Endothelial cell of hepatic sinusoid (primary cell): Measurements from ENCODE around the gene CLEC1B.
"Not testable (repeated sequence)": the region's sequence is repeated elsewhere in the genome, so short reads cannot be mapped to it uniquely, and the experiment has no call there.

Experiments
- in situ Hi-C: cut with HindIII; loops from 2 replicates; pipeline ENCODE4 v1.10.0; 2017; ENCODE audit warnings: low sequenced_read_pairs

CLEC1B gene

DNA sequence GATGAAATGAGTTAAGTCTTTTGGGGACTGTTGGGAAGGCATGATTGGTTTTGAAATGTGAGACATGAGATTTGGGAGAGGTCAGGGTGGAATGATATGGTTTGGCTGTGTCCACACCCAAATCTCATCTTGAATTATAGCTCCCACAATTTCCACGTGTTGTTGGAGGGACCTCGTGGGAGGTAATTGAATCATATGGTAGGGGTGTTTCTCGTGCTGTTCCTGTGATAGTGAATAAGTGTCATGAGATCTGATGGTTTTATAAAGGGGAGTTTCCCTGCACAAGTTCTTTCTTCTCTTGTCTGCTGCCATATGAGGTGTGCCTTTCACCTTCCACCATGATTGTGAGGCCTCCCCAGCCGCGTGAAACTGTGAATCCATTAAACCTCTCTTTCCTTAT lies 22.3 kb downstream of the CLEC1B start:
- in situ Hi-C loops, result not testable (repeated sequence)

DNA sequence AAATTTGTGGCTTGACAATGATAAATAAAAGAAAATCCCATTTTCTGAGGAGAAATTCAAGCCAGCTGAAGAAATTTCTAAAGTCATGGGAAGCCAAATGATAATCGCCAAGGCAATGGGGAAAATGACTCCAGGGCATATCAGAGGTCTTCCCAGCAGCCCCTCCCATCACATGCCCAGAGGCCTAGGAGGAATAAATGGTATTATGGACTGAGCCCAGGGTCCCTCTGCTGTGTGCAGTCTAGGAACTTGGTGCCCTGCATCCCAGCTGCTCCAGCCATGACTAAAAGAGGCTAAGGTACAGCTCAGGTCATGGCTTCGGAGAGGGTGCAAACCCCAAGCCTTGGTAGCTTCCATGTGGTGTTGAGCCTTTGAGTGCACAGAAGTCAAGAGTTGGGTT lies 23.3 kb downstream of the CLEC1B start:
- in situ Hi-C loops, result no loop called here

DNA sequence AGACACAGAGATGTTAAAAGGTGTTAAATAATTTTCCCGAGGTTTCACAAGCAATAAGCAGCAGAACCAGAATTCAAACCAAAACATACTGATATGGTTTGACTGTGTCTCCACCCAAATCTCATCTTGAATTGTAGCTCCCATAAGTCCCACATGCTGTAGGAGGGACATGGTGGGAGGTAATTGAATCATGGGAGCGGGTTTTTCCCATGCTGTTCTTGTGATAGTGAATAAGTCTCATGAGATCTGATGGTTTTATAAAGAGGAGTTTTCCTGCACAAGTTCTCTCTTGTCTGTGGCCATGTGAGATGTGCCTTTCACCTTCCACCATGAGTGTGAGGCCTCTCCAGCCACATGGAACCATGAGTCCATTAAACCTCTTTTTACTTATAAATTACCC lies 24.2 kb downstream of the CLEC1B start:
- in situ Hi-C loops, result not testable (repeated sequence)

DNA sequence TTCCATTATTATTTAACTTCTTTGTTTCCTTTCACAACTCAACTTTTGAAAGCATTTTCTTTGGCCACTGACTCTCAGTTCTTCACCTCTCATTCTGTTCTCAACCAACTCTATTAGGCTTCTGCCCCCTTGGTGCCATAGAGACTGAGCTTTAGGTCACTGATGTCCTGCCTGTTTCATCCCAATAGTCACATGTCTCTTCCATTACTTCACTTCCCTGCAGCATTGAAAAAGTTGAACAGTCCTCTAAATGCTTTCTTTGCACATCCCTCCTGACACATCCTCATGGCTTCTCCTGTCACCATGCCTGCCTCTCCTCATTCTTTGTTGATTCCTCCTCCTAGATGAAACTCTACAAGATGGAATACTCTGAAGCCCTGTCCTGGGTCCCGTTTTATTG lies 25.0 kb downstream of the CLEC1B start:
- in situ Hi-C loops, result no loop called here

DNA sequence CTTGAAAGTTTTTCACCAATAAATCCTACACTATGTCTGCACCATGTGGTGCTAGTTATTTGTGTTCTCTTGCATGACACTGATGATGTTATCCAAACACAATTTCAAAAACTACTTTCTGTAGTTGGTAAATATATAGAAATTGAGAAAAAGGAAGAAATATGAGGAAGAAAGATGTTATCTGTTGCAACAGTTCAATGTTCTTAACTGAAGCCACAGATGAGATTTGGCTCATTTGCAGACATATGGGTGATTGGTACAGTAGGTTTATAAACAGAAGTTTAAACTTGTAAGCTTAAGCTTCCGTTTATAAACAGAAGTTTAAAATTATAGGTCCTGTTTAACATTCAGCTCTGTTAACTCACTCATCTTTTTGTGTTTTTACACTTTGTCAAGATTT lies 27.7 kb downstream of the CLEC1B start, which contains the start of gene CLEC12A:
Gene CLEC12A, plus strand, starts transcription at position 229 of the 400 bp plus-strand sequence. CDS start 188 bp downstream, outside the sequence.
- in situ Hi-C loops, result no loop called here

DNA sequence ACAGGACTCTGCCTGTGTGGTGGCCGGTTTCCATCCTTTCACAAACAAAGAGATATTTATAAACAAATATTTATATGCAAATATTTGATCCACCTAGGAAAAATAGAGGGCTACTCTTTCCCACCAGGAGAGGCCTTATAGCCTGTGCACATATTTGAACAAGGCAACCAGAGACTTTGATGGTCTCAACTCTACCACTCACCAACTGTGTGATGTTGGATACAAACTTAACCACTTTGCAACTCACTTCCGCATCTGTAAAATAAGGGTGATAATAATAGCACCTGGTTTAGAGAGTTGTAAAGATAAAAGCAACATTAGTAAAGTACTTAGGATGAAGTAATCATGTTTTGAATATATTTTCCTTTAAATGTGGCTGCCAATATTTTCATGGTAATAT lies 29.2 kb downstream of the CLEC1B start:
- in situ Hi-C loops, result no loop called here

DNA sequence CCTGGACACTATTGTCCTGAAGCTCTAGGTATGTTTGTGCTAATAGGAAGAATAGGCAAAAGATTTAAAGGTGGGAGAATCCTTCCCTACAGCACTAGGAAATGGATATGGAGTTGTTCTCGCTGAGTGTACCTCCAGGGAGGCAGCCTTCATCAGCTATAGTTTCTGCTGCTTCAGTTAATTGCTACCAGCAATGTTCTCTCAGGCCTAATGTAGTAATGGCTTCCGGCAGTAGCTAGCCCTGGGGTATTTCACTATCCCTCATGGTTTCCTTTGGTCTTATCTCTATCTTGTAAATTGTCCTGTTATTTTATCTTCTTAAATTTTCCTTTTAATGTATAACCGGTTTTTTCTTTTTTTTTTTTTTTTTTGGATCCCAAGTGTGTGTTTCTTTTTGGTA lies 37.0 kb downstream of the CLEC1B start:
- in situ Hi-C loops, result no loop called here

DNA sequence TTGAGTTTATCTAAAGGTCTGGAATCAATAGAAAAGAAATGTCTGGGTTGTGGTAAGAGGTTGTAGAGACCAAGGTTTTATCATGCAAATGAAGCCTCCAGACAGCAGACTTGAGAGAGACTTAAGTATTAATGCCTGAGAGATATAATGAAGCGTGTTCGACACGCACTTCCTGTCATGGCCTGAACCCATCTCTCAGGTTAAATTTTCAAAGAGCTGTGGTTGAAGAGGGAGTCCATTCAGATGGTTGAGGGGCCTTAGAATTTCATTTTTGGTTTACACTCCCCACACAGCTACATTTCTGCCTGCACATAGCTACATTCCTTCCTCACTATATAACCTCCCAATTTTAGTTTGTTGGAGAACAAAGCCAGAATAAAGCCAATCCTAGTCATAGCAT lies 37.8 kb downstream of the CLEC1B start:
- in situ Hi-C loops, result no loop called here

DNA sequence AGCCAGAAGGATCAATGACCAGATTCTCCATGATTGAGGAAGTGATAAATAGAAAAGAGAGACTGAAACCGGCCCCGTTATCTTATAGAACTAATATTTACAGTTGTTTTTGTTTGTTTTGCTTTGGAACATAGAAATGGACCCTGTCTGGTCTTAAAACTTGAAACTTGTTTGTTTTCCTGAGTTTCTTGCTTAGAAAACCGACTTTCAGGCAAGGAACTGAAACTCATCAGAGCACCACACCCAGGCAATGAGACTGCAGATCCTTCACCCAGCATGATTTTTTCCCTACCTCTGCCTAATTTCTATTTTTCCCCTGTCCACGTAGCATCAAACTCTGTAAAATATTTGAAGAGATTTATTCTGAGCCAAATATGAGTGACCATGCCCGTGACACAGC lies 38.3 kb downstream of the CLEC1B start:
- in situ Hi-C loops, result no loop called here

DNA sequence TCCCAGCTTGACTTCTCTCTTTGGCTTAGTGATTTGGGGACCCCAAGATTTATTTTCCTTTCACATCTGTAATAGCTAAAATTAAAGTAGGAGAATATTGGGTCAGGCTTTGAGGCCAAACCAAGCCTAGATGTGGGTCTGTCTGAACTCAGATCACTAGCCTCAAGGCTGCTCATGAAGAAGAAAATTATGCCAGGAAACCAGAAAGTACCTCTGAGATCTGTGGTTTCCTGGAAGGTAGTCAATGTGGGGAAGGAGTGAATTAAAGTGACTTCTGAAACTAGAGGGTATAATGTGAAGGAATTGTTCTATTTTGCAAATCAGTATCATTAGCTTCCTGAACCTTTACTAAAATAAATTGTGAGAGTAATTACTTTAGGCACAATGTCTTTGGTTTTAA lies 41.1 kb downstream of the CLEC1B start:
- in situ Hi-C loops, result no loop called here

DNA sequence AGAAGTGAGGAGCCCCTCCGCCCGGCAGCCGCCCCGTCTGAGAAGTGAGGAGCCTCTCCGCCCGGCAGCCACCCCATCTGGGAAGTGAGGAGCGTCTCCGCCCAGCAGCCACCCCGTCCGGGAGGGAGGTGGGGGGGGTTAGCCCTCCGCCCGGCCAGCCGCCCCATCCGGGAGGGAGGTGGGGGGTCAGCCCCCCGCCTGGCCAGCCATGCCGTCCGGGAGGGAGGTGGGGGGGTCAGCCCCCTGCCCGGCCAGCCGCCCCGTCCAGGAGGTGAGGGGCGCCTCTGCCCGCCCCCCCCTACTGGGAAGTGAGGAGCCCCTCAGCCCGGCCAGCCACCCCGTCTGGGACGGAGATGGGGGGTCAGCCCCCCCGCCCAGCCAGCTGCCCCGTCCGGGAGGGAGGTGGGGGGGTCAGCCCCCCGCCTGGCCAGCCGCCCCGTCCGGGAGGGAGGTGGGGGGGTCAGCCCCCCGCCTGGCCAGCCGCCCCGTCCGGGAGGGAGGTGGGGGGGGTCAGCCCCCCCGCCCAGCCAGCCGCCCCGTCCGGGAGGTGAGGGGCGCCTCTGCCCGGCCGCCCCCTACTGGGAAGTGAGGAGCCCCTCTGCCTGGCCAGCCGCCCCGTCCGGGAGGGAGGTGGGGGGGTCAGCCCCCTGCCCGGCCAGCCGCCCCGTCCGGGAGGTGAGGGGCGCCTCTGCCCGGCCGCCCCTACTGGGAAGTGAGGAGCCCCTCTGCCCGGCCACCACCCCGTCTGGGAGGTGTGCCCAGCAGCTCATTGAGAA lies 45.8 kb downstream of the CLEC1B start:
- in situ Hi-C loops, result not testable (repeated sequence)

DNA sequence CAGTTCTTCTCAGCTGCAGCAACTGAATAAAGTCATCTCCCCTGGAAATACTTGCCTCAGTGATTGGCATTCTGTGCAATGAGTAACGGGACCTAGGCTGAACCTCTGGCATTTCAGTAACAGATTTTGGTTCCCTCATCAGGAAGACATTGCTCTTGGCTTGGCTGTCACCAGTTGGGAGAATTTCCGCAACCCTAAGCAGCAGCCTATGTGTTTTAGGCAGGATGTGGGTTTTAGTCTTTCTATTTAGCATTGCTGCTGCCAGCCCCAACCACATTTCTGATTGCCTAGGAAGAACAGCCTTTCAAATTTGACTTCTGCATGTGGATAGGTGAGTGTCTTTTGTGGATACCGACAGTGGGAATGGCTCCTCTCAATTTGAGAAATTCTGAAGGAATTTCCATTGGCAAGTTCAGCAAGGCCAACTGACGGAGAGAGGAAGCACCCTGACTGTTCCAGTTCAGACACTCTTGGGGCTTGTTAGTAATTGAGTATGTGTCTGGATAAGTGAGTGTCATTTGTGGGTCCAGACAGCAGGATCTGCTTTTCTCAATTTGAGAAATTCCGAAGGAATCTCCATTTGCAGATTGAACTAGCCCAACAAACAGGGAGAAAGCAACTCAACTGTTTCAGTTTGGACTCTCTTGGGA lies 47.8 kb downstream of the CLEC1B start:
- in situ Hi-C loops, result no loop called here

DNA sequence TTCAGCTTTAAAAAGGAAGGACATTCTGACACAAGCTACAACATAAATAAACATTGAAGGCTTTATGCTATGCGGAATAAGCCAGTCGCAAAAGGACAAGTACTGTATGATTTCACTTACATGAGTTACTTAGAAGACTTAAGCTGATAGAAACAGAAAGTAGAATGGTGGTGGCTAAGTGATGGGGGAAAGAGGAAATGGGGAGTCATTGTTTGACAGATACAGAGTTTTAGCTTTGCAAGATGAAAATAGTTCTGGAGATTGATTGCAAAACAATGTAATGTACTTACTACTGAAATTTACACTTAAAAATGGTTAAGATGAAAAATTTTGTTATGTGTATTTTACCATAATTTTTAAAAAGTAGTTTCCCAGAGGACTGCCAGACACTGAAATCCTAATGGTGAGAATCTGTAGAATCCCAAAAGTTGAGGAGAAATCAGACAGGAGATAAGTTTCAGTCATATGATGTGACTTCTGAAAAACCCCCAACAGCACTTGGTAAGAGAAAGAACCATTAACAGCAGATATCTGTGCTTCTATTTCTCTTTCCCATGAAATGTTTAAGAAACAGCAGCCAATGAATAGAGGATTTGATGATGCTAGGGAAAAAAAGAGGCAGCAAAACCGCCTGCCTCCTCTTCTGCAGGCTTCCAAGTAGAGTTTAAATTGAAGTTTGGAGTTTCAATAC lies 50.2 kb downstream of the CLEC1B start:
- in situ Hi-C loops, result no loop called here

DNA sequence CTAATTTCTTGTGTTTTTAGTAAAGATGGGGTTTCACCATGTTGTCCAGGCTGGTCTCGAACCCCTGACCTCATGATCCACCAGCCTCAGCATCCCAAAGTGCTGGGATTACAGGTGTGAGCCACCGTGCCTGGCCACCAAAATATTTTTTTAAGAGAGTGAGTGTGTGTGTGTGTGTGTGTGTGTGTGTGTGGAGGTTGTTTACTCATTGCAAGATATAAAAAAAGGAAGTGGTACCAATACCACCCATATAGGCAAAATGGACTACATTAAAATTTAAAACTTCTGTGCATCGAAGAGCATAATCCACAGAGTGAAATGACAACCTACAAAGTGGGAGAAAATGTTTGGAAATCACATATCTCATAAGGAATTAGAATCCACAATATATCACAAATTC lies 51.2 kb downstream of the CLEC1B start:
- in situ Hi-C loops, result no loop called here

DNA sequence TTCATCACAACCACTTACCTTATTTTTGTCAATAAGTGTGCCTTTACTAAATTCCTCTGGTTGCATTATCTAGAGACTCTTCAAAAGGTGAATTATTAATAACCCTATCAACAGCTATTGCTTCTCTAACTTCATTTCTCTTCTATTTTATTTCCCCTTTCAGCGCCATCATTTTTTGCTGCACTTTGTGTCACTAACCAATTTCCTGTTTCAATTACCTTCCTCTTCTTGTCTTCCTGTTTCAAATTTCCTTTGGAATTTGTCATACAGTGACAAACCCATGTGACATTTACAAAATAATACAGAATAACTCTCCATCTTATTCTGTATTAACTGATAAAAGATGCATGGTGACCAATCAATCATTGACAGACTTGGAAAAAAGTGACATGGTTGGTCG lies 54.5 kb downstream of the CLEC1B start:
- in situ Hi-C loops, result no loop called here

DNA sequence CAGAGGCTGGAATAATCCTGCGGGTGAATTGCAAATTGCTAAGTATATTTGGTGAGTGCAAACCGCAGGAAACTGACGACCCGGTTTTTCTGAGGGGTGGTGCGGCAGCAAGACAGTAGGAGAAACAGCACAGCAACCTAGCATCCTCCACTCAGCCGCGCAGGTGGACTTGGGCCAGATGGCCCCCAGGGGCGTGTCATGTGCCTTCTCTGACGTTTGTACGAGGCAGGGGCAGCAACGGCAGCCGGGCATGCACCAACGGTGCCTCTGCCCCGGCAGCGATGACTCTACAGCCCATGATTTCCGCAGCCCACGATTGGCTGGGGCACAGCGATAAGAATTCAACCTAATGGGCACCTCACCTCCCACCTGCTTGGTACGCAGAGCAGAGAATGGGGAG lies 55.7 kb downstream of the CLEC1B start:
- in situ Hi-C loops, result no loop called here
